Measurements from ENCODE around the gene KRT9.

Gene KRT9

GRCh38 chr17:41530062-41531048 lies 41.5 kb downstream of the KRT9 start:
- no peak for DNase-seq (ENCODE audit: low read depth in 1 of 2, low spot score in 1 of 2)

- no peak for DNase-seq (ENCODE audit: low read depth in 1 of 2, low spot score in 1 of 2)
Measured at GRCh38 chr17:41529491-41529915, 42.4 kb downstream of the KRT9 start.

- no peak for DNase-seq (ENCODE audit: low read depth in 1 of 2, low spot score in 1 of 2)
Measured at GRCh38 chr17:41528959-41529353, 42.9 kb downstream of the KRT9 start.

- DNase-seq (ENCODE audit: low read depth in 1 of 2, low spot score in 1 of 2), result no peak
Measured at GRCh38 chr17:41527063-41528023, 44.5 kb downstream of the KRT9 start.

- DNase-seq (ENCODE audit: low read depth in 1 of 2, low spot score in 1 of 2), result no peak
Measured at GRCh38 chr17:41524261-41524660, 47.6 kb downstream of the KRT9 start.

DNA sequence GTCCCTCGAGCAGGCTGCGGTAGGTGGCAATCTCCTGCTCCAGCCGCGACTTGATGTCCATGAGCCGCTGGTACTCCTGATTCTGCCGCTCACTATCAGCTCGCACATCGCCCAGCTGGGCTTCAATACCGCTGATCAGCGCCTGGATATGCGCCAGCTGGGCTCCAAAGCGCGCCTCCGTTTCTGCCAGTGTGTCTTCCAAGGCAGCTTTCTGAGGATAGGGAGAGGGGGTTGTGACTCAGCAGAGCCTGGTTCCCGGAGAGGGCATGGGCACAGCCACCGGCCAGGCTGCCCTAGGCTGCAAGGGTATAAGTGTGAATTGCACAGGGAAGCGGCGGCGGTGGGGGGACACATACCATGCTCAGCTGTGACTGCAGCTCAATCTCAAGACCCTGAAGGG lies 48.1 kb downstream of the KRT9 start:
- no peak for DNase-seq (ENCODE audit: low read depth in 1 of 2, low spot score in 1 of 2)

- no peak for DNase-seq (ENCODE audit: low read depth in 1 of 2, low spot score in 1 of 2)
Measured at GRCh38 chr17:41523225-41523593, 48.6 kb downstream of the KRT9 start.

GRCh38 chr17:41522301-41523224 lies 49.3 kb downstream of the KRT9 start:
- DNase-seq (ENCODE audit: low read depth in 1 of 2, low spot score in 1 of 2), result no peak

DNA sequence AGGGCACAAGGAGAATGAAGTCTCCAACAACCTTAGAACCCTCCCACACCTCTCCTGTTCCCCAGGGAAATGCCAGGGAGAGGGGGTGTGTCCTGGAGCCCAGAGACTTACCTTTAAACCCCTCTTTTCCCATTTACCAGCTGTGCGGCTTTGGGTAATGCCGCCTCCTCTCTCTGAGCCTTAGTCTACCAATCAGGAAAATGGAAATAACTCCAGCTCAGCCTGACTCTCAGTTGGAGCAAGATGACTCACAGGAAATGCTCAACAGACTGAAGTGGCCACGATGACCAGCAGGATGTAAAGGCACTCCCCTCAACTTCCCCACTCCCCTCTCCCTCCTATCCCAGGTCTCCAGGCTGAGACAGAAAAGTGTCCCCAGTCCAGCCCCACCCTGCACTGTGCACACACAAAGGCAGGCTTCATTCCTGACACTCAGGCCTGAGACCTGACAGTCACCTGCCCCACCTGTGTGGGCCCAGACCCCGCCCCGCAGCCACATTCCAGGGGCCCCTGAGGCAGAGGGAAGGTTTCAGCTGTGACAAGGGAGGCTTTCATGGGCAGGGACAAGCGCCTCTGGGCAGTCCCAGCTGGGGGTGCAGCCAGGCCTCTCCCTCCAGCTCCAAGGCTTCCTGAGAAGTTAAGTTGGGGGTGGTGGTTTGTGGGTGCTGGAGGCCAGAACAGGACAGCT lies 50.1 kb downstream of the KRT9 start:
- no peak for DNase-seq (ENCODE audit: low read depth in 1 of 2, low spot score in 1 of 2)

DNA sequence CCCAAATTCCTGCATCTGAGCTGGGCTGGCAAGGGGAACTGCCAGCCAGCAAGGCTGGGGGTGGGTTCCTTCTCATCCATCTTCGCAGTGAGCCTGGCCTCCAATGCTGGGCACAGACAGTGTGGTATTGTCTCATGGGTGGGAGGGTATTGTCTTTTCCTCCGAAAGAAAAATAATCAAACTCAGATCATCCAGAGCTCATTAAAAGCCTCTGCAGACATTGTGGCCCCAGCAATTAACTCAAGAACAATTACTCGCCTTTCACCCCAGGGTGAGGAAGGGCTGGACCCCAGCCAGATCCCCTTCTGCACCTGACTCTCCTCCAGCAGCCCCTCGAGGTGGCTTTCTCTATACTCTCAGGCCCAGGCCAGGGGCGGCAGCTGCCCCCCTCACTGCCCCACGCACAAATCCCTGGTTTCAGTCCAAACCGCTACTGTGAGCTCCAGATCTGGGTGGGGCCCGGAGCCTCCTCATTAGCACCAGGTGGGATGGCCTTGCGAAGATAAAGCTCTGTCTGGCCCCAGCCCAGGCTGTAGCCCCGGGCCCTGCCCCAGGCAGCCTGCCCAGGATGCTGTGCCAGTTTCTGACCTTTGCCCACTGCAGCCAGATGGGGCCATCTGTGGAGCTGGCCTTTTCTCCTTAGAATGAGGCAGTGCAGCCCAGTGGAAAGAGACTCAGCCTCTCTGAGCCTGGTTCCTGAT lies 50.9 kb downstream of the KRT9 start:
- DNase-seq (ENCODE audit: low read depth in 1 of 2, low spot score in 1 of 2), result no peak

GRCh38 chr17:41519501-41520224 lies 52.2 kb downstream of the KRT9 start:
- DNase-seq (ENCODE audit: low read depth in 1 of 2, low spot score in 1 of 2), result no peak

- no peak for DNase-seq (ENCODE audit: low read depth in 1 of 2, low spot score in 1 of 2)
Measured at GRCh38 chr17:41518789-41519449, 52.9 kb downstream of the KRT9 start, which contains the start of gene KRT15. TSS of gene KRT15 (minus strand) at chr17:41518890. CDS start at chr17:41518827, 63 bp downstream.

- DNase-seq (ENCODE audit: low read depth in 1 of 2, low spot score in 1 of 2), result no peak
Measured at GRCh38 chr17:41518031-41518430, 53.8 kb downstream of the KRT9 start.

- no peak for DNase-seq (ENCODE audit: low read depth in 1 of 2, low spot score in 1 of 2)
Measured at GRCh38 chr17:41516830-41517283, 55.0 kb downstream of the KRT9 start.

DNA sequence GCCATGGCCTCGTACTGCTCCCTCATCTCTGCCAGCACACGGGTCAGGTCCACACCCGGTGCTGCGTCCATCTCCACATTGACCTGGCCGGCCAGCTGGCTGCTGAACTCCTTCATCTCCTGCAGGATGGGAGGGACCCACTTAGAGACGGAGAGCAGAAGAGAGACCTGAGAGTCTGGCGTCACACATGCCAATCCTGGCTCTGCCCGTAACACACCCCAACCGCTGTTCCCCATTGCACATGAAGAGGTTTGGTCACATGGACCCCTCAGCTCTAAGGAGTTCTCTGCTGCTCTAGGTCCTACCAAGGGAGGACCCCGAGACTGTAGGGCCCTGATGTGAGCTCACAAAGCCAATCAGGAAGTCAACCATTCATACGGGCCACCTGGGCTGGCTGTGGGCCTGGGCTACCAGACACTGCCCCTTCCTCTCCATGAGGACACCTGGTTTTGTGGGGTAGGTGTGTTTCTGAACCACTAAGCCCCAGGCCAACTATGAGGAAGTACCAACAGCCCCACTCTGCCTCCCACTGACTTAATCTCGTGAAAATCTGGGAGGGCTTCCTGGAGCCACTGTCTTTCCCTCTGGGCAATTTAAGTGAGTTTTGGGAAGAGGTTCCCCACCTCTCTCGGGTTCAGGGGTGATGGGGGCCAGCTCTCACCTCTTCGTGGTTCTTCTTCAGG lies 55.6 kb downstream of the KRT9 start:
- DNase-seq (ENCODE audit: low read depth in 1 of 2, low spot score in 1 of 2), result no peak
